ENCODE data around the gene FGF3.
"Not testable (repeated sequence)": the region's sequence is repeated elsewhere in the genome, so short reads cannot be mapped to it uniquely, and the experiment has no call there.

FGF3 gene

DNA sequence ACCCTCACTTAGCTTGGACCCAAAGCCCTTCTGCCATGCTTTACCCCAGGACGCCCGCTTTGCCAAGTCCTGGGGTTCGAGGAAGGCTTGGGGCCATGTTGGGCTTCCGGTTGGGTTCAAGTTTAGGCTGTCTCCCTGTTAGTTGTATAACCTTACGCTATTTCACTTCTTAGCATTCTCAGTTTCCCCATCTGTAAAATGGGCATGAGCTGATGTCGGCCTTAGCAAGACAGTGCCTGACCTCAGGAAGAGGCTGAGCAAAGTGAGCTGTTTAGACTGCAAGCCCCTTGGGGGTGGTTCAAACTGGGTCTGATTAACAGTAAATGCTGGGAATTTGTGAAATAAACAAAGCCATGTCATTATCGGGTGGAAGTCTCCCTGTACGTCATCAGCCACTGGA is 40.8 kb downstream of the FGF3 start:
- TF ChIP-seq CTCF (IDR thresholded peaks at IDR 0.05; ENCODE audit: extremely low read depth, missing control alignments): no peak
- DNase-seq (ENCODE audit: low spot score): no peak

- DNase-seq (ENCODE audit: low spot score): no peak
- TF ChIP-seq CTCF (IDR thresholded peaks at IDR 0.05; ENCODE audit: extremely low read depth, missing control alignments): no peak
Measured at GRCh38 chr11:69775163-69775755, 44.0 kb downstream of the FGF3 start, which contains the start of gene FGF4. FGF4 (minus strand) TSS chr11:69775341; CDS start chr11:69775084, 257 bp downstream.

DNA sequence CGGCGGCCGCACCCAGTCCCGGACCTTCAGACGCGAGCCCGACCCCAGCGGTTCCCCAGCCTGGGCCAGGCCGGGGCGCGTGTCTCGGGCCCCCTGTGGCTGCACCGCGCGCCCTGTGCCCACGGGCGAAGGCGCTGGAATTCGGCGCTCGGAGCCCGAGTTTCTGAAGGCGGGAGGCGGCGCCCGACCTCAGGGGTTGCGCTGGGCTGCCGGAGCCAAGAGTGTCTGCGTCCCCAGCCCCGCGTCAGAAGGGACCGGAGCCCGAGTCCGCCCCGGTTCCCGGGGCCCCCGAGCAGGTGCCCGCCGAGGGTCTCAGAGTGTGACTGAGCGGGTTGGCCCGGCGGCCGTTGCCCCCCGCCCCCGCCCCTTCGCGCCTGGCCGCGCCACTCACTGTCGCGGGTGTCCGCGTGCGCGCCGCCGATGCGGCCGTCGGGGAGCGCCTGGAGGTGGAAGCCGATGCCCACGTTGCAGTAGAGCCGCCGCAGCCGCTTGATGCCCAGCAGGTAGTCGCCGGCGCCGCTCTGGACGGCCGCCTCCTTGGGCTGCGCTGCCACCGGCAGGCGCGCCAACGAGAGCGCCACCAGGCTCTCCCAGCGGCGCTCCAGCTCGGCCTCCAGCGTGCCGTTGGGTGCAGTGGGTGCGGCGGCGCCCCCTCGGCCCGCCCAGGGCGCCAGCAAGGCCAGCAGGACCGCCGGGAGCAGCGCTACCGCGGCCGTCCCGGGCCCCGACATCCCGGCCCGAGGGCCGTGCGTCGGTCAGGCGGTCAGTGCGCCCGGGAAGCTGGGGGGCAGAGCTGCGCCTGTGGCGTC is 44.7 kb downstream of the FGF3 start:
- TF ChIP-seq CTCF (IDR thresholded peaks at IDR 0.05; ENCODE audit: extremely low read depth, missing control alignments): no peak
- DNase-seq (ENCODE audit: low spot score): no peak

- no peak for TF ChIP-seq CTCF (IDR thresholded peaks at IDR 0.05; ENCODE audit: extremely low read depth, missing control alignments)
- no peak for DNase-seq (ENCODE audit: low spot score)
Measured at GRCh38 chr11:69773626-69774353, 45.4 kb downstream of the FGF3 start.

GRCh38 chr11:69771466-69771865 is 47.8 kb downstream of the FGF3 start:
- DNase-seq (ENCODE audit: low spot score): no peak

DNA sequence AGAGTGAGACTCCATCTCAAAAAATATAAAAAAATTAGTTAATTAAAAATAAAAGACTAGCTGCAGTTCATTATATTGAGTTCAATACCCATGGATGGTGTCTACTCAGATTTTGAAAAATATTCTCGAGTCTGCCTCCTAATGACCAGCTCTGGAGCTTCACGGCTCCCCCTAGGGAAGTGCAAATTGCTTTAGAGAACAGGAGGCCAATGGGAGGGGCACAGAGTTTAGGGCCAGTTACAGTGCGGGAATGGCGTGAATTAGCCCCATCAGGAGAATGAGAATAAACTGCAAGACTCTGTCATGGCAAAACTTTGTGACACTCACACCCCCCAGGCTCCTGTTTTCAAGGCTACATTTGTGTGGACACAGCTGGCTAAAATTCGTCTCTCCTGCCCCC is 48.7 kb downstream of the FGF3 start:
- no peak for TF ChIP-seq CTCF (IDR thresholded peaks at IDR 0.05; ENCODE audit: extremely low read depth, missing control alignments)
- DNase-seq (ENCODE audit: low spot score): no peak

More at GRCh38 chr11:69771466-69771865, 47.8 kb downstream of the FGF3 start:
- no peak for TF ChIP-seq CTCF (IDR thresholded peaks at IDR 0.05; ENCODE audit: extremely low read depth, missing control alignments)

DNA sequence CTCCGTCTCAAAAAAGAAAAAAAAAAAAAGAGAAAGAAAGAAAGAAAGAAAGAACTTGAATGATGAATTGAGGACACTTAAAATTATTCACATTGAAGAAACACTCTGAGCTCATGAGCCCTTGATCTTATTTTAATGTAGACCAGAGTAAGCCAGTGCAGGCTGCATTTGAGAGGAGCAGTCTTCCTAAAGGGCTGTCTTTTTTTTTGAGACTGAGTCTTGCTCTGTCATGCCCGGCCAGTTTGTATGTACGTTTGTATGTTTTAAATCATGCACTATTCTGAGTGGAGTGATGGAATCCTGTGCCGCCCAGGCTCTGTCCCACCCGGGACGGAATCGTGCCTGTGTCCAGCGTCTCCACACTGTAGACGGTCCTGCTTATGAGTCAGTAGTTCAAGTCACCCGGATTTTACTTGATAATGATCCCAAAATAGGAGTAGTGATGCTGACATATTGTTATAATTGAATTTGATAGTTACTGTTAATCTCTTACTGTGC is 53.7 kb downstream of the FGF3 start:
- no peak for DNase-seq (ENCODE audit: low spot score)
- no peak for TF ChIP-seq CTCF (IDR thresholded peaks at IDR 0.05; ENCODE audit: extremely low read depth, missing control alignments)

GRCh38 chr11:69764918-69765317 is 54.3 kb downstream of the FGF3 start:
- DNase-seq (ENCODE audit: low spot score): not testable (repeated sequence)
